K562 (cell line): Measurements from ENCODE around the gene ARFGEF2. TPM values are rescaled to one million over a fixed set of nuclear protein-coding genes. Genes with fewer than 3 reads are reported as not detected.

Experiments
- COPS2 ChIP-seq: fragments of 450-650 bp; conservative IDR thresholded peaks from 2 replicates; pipeline ENCODE4 v1.6.1; 2016; ENCODE audit warnings: mild to moderate bottlenecking, moderate library complexity
- CTCFL ChIP-seq: IDR thresholded peaks from 2 replicates; pipeline ENCODE4 v1.6.1; 2011; ENCODE audit warnings: borderline replicate concordance, low read depth, mild to moderate bottlenecking, moderate library complexity, low read length; ENCODE audit not compliant: insufficient read depth, poor library complexity, severe bottlenecking
- DEAF1 ChIP-seq: fragments of 450-650 bp; formaldehyde crosslinking; IDR thresholded peaks from 2 replicates; pipeline ENCODE4 v1.4.0; 2020; ENCODE audit warnings: mild to moderate bottlenecking, moderate library complexity
- DIDO1 ChIP-seq: fragments of 450-650 bp; IDR thresholded peaks from 2 replicates; pipeline ENCODE4 v1.6.1; 2016; ENCODE audit warnings: low read depth, missing biosample characterization, missing genetic modification characterization
- ELF2 ChIP-seq: fragments of 250-450 bp; sonication (Bioruptor Pico); IDR thresholded peaks from 2 replicates; pipeline ENCODE4 v1.5.0; 2021; ENCODE audit warnings: mild to moderate bottlenecking
- HDGF ChIP-seq: fragments of 450-650 bp; IDR thresholded peaks from 2 replicates; pipeline ENCODE4 v1.6.1; 2016
- KLF13 ChIP-seq: fragments of 450-650 bp; IDR thresholded peaks from 2 replicates; pipeline ENCODE4 v1.6.1; 2016; ENCODE audit warnings: missing genetic modification characterization, low read depth, mild to moderate bottlenecking, missing compliant biosample characterization, moderate library complexity, borderline replicate concordance
- NCOA1 ChIP-seq: fragments of 450-650 bp; IDR thresholded peaks from 2 replicates; pipeline ENCODE4 v1.6.1; 2016; ENCODE audit warnings: low read depth
- NFE2L1 ChIP-seq: fragments of 450-650 bp; IDR thresholded peaks from 2 replicates; pipeline ENCODE4 v1.6.1; 2016; ENCODE audit warnings: missing genetic modification characterization, low read depth, mild to moderate bottlenecking, missing compliant biosample characterization, moderate library complexity, borderline replicate concordance
- PCBP1 ChIP-seq: fragments of 200-400 bp; formaldehyde crosslinking; IDR thresholded peaks from 2 replicates; pipeline ENCODE4 v1.6.1; 2018; ENCODE audit warnings: mild to moderate bottlenecking, low read depth, low read length; ENCODE audit not compliant: poor library complexity, severe bottlenecking
- SAP30 ChIP-seq: fragments of 200-600 bp; sonication (generic); IDR thresholded peaks from 2 replicates; pipeline ENCODE4 v1.6.1; 2012; ENCODE audit warnings: borderline replicate concordance, low read depth, mild to moderate bottlenecking, moderate library complexity, low read length, control low read depth, inconsistent platforms; ENCODE audit not compliant: insufficient read depth, poor library complexity, severe bottlenecking
- SETDB1 ChIP-seq: IDR thresholded peaks from one replicate; pipeline ENCODE4 v1.6.1; 2012; ENCODE audit warnings: low read length, control low read depth, inconsistent platforms
- SOX6 ChIP-seq: fragments of 450-650 bp; IDR thresholded peaks from 2 replicates; pipeline ENCODE4 v1.6.1; 2014; ENCODE audit warnings: mild to moderate bottlenecking
- TCF3 ChIP-seq: sonication (generic); formaldehyde crosslinking; IDR thresholded peaks from 2 replicates; pipeline ENCODE4 v1.4.0; 2020; ENCODE audit warnings: mild to moderate bottlenecking, missing genetic modification reagents
- TEAD1 ChIP-seq, 2 experiments: fragments of 450-650 bp in 1 of 2; sonication (generic) in 1 of 2; formaldehyde crosslinking; IDR thresholded peaks; 2 replicates each; pipeline versions ENCODE4 v1.4.0 to v1.8.0; 2020 to 2022; ENCODE audit warnings: mild to moderate bottlenecking in 2 of 2, missing genetic modification reagents in 1 of 2
- ZNF146 ChIP-seq: IDR thresholded peaks from one replicate; pipeline ENCODE4 v1.6.1; 2018; ENCODE audit warnings: missing compliant biosample characterization; ENCODE audit not compliant: unreplicated experiment
- ZNF174 ChIP-seq: fragments of 250-450 bp; sonication (Bioruptor Pico); IDR thresholded peaks from 2 replicates; pipeline ENCODE4 v1.4.0; 2020; ENCODE audit warnings: mild to moderate bottlenecking
- ZNF224 ChIP-seq: sonication (generic); formaldehyde crosslinking; IDR thresholded peaks from 2 replicates; pipeline ENCODE4 v1.8.0; 2022; ENCODE audit warnings: mild to moderate bottlenecking, missing genetic modification reagents
- ZNF561 ChIP-seq: fragments of 450-650 bp; formaldehyde crosslinking; conservative IDR thresholded peaks from 2 replicates; pipeline ENCODE4 v1.4.0; 2020; ENCODE audit warnings: mild to moderate bottlenecking, moderate library complexity
- ZNF668 ChIP-seq: fragments of 250-450 bp; sonication (Bioruptor Pico); IDR thresholded peaks from 2 replicates; pipeline ENCODE4 v1.8.0; 2022; ENCODE audit warnings: mild to moderate bottlenecking, inconsistent platforms
- polyA plus RNA-seq, 8 experiments: library from polyadenylated mRNA; depleted of rRNA in 4 of 8; stranded (reverse) in 5 of 8; unstranded in 3 of 8; fragments of >200 nt; fragmentation: Nextera tagmentation in 2 of 8; fragmentation: Illumina TruSeq in 1 of 8; extraction: Ambion mirVana in 2 of 8; extraction: Trizol in 1 of 8; gene quantifications; 2 replicates each; pipeline versions ENCODE4 v1.2.1 to v1.2.3, GENCODE V29; 2011 to 2014; ENCODE audit warnings: inconsistent platforms in 1 of 8, missing spikeins in 1 of 8
- total RNA-seq, 7 experiments: library from RNA; depleted of rRNA in 6 of 7; stranded (reverse); fragments of >200 nt in 6 of 7; fragmentation: Illumina TruSeq in 2 of 7; extraction: Trizol in 2 of 7; gene quantifications; 2 replicates each; pipeline versions ENCODE4 v1.2.1 to v1.2.3, GENCODE V29; 2011 to 2021; ENCODE audit warnings: low replicate concordance in 1 of 7
- TF ChIP-seq, protein P1 (sequence below): conservative IDR thresholded peaks from 2 replicates; pipeline ENCODE4 v1.6.1; 2011; ENCODE audit warnings: low read depth, mild to moderate bottlenecking, low read length; ENCODE audit not compliant: control insufficient read depth
- TF ChIP-seq, protein P2 (sequence below): sonication (generic); formaldehyde crosslinking; IDR thresholded peaks from 2 replicates; pipeline ENCODE4 v1.8.0; 2022; ENCODE audit warnings: mild to moderate bottlenecking, missing genetic modification reagents

The ARFGEF2 gene
- total and polyA plus RNA-seq, 9 of the 15 experiments (the other 6 are each of a cell fraction or from before 2014, with no cell fraction given), result 4.2 to 18.8 (median 13.7) TPM

DNA sequence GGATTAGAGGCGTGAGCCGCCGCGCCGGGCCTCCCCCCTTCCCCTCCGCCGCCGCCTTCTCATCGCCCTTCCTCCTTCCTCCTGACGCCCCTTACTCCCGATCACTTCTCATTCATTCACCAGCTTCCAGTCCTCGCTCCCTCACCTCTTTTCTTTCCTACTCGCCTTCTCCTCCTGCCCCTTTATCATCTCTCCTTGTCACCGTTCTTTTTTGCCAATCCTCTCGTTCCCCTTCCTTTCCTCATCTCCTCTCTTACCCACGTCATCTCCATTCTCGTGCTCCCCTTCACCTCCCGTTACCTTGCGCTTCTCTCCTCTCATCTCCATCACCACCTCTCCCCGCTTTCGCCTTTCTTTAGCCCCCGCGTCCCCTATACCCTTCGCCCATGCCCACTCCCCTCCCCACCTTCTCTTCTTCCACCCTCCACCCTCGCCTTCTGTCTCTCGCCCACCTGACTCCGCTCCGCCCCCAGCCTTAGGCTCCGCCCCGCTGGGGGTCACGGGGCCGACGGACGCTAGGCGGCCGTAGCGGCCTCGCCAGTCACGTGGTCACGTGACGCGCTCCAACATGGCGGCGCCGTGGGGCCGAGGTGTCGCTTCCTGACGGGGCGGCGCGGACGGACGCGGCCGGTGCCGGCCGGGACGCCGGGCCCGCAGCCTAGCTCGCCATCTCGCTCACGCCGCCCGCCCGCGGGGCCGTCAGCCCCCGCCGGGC, at the start of gene ARFGEF2 (continued):
- TF ChIP-seq, protein P1, sequence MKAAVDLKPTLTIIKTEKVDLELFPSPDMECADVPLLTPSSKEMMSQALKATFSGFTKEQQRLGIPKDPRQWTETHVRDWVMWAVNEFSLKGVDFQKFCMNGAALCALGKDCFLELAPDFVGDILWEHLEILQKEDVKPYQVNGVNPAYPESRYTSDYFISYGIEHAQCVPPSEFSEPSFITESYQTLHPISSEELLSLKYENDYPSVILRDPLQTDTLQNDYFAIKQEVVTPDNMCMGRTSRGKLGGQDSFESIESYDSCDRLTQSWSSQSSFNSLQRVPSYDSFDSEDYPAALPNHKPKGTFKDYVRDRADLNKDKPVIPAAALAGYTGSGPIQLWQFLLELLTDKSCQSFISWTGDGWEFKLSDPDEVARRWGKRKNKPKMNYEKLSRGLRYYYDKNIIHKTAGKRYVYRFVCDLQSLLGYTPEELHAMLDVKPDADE, result peak; percentile 89
- TF ChIP-seq NCOA1, result peak; percentile 83
- no peak for TF ChIP-seq NFE2L1
- no peak for TF ChIP-seq ELF2 (CRISPR knock-in tag)
- TF ChIP-seq CTCFL, result no peak
- TF ChIP-seq TCF3, result peak; percentile 6; the same call in 1 of the 2 replicates
- no peak for TF ChIP-seq COPS2
- peak; percentile 96 for TF ChIP-seq SAP30
- no peak; the same call in none of the 2 replicates for TF ChIP-seq SOX6
- no peak; the same call in 1 of the 2 replicates for TF ChIP-seq ZNF668 (CRISPR knock-in tag)
- no peak for TF ChIP-seq ZNF561 (CRISPR knock-in tag)
- TF ChIP-seq ZNF146, result no peak
- TF ChIP-seq DIDO1 (tag), result 0 out of 2 replicates have a peak, but pooled peaks have one; percentile 56
- no peak for TF ChIP-seq DEAF1
- TF ChIP-seq KLF13, result no peak
- TF ChIP-seq ZNF224, result no peak
- TF ChIP-seq ZNF174, result no peak
- TF ChIP-seq SETDB1, result no peak
- TF ChIP-seq, protein P2, sequence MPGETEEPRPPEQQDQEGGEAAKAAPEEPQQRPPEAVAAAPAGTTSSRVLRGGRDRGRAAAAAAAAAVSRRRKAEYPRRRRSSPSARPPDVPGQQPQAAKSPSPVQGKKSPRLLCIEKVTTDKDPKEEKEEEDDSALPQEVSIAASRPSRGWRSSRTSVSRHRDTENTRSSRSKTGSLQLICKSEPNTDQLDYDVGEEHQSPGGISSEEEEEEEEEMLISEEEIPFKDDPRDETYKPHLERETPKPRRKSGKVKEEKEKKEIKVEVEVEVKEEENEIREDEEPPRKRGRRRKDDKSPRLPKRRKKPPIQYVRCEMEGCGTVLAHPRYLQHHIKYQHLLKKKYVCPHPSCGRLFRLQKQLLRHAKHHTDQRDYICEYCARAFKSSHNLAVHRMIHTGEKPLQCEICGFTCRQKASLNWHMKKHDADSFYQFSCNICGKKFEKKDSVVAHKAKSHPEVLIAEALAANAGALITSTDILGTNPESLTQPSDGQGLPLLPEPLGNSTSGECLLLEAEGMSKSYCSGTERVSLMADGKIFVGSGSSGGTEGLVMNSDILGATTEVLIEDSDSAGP (CRISPR knock-in tag), result peak; percentile 62; the same call in 1 of the 2 replicates
- TF ChIP-seq HDGF, result peak; percentile 99
- no peak for TF ChIP-seq TEAD1 (CRISPR knock-in tag; IDR thresholded peaks at IDR 0.05)
- TF ChIP-seq PCBP1, result no peak
